ENCODE measurements around the gene CLK3.
A peak's percentile ranks its signal among the peaks of the same experiment; 100 is the strongest.

CLK3 gene

DNA sequence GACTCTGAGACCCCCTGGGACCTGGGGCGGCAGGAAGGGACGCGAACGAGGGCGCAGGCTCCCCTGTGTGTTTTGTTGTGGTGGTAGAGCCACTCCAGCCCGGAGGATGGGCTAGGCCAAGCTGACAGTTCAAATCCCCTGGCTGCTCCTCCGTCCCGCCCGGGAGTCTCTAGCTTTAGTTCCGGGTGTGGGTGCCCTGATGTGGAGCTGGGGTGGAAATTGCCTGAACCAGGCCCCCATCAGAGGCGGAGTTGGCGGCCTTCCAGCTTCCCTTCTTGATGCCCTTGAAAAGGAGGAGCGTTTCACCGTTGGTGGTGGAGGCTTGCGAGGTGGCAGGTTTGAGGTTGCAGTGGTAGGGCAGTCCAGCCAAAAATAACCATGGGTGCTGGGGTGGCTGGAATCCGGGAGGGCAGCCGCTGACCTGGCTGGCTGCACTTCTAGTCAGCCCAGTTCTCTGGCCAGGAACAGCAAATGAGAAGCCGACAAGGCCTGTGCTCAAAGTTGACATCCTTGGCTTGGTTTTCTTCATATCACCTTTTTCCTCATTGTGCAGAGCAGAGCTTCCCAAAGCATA is 817 bp downstream of the CLK3 start:
- no peaks in the 10 kb centered on the region for H3K27me3 ChIP-seq (ENCODE audit: insufficient read depth, poor library complexity, severe bottlenecking)
- DNase-seq (ENCODE audit: low spot score) (no peak), ATAC-seq (ENCODE audit: low read depth) (no peak)
- H3K4me1 ChIP-seq (ENCODE audit: insufficient read depth, poor library complexity, severe bottlenecking) = peaks cover 8% of the 10 kb centered on the region
- H3K4me3 ChIP-seq (ENCODE audit: severe bottlenecking) = peak overlapping the region; percentile 70
- peak overlapping the region; percentile 73 for H3K27ac ChIP-seq (ENCODE audit: poor library complexity, severe bottlenecking)
- H3K9me3 ChIP-seq (ENCODE audit: severe bottlenecking) = no peaks in the 10 kb centered on the region
- TF ChIP-seq, protein P1, sequence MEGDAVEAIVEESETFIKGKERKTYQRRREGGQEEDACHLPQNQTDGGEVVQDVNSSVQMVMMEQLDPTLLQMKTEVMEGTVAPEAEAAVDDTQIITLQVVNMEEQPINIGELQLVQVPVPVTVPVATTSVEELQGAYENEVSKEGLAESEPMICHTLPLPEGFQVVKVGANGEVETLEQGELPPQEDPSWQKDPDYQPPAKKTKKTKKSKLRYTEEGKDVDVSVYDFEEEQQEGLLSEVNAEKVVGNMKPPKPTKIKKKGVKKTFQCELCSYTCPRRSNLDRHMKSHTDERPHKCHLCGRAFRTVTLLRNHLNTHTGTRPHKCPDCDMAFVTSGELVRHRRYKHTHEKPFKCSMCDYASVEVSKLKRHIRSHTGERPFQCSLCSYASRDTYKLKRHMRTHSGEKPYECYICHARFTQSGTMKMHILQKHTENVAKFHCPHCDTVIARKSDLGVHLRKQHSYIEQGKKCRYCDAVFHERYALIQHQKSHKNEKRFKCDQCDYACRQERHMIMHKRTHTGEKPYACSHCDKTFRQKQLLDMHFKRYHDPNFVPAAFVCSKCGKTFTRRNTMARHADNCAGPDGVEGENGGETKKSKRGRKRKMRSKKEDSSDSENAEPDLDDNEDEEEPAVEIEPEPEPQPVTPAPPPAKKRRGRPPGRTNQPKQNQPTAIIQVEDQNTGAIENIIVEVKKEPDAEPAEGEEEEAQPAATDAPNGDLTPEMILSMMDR (IDR thresholded peaks at IDR 0.05; ENCODE audit: poor library complexity, severe bottlenecking) = no peak
- H3K36me3 ChIP-seq (ENCODE audit: low read depth) = peaks cover 27% of the 10 kb centered on the region

DNA sequence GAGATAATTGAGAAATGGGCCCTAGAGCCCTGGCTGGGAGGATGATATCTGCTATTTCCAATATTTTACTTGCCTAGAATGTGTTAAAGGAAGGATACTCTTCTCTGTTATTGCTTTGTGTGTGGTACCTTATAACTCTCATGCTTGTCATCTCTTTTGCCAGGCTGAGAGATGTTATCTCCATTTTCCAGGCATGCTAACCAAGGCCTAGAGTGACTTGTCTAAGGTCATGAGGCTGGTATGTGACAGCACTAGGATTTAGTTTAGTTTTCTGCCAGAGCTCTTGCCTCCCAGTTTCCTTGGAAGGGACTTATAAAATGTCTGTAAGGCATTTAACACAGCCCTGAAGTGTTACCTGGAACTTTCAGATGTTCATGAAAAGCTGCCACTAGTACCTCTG is 1.4 kb downstream of the CLK3 start:
- Histone ChIP-seq H3K27ac (ENCODE audit: poor library complexity, severe bottlenecking) (peak overlapping the region; percentile 73), H3K4me1 (ENCODE audit: insufficient read depth, poor library complexity, severe bottlenecking) (peaks cover 8% of the 10 kb centered on the region), H3K36me3 (ENCODE audit: low read depth) (peaks cover 33% of the 10 kb centered on the region), H3K9me3 (ENCODE audit: severe bottlenecking) (no peaks in the 10 kb centered on the region), H3K4me3 (ENCODE audit: severe bottlenecking) (peak overlapping the region; percentile 70), H3K27me3 (ENCODE audit: insufficient read depth, poor library complexity, severe bottlenecking) (no peaks in the 10 kb centered on the region)
- TF ChIP-seq, protein P1 (IDR thresholded peaks at IDR 0.05; ENCODE audit: poor library complexity, severe bottlenecking) = no peak
- DNase-seq (ENCODE audit: low spot score) (no peak), ATAC-seq (ENCODE audit: low read depth) (no peak)

- no peak for DNase-seq (ENCODE audit: low spot score)
- H3K27me3 ChIP-seq (ENCODE audit: insufficient read depth, poor library complexity, severe bottlenecking) = no peaks in the 10 kb centered on the region
- H3K27ac ChIP-seq (ENCODE audit: poor library complexity, severe bottlenecking) = no peak overlapping the region
- H3K4me1 ChIP-seq (ENCODE audit: insufficient read depth, poor library complexity, severe bottlenecking) = peaks cover 8% of the 10 kb centered on the region
- TF ChIP-seq, protein P1 (IDR thresholded peaks at IDR 0.05; ENCODE audit: poor library complexity, severe bottlenecking) = no peak
- no peak for ATAC-seq (ENCODE audit: low read depth)
- peaks cover 53% of the 10 kb centered on the region for H3K36me3 ChIP-seq (ENCODE audit: low read depth)
- no peaks in the 10 kb centered on the region for H3K9me3 ChIP-seq (ENCODE audit: severe bottlenecking)
- H3K4me3 ChIP-seq (ENCODE audit: severe bottlenecking) = no peak overlapping the region
Observed at GRCh38 chr15:74618841-74619596, 3.4 kb downstream of the CLK3 start.

DNA sequence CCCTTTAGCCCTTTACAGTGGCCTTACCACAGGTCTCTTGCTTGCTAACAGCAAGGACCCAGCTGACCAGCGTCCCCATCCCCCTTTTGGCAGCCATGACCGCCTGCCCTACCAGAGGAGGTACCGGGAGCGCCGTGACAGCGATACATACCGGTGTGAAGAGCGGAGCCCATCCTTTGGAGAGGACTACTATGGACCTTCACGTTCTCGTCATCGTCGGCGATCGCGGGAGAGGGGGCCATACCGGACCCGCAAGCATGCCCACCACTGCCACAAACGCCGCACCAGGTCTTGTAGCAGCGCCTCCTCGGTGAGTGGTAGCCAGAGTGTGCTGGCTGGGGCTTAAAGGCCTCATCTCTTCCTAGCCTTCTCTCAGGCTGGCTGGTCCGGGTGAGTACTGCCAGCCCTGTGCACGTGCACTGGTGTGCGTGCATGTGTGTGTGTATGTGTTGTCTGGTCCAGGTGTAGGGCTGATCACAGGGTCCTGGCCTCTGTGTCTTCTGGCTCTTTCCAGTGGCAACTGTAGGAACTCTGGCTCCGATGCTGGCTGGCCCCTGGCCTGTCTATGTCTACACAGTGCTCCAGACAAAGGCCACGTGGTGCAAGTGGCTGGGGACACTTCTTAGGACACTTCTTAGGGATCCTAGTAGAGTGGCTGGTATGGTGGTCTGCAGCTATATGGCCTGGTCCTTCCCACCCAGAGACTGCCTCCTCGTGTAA is 4.4 kb downstream of the CLK3 start:
- peaks cover 64% of the 10 kb centered on the region for H3K36me3 ChIP-seq (ENCODE audit: low read depth)

More for the DNA sequence above, 4.4 kb downstream of the CLK3 start:
- no peak for ATAC-seq (ENCODE audit: low read depth)
- H3K4me3 ChIP-seq (ENCODE audit: severe bottlenecking) = no peak overlapping the region
- H3K27ac ChIP-seq (ENCODE audit: poor library complexity, severe bottlenecking) = no peak overlapping the region
- H3K27me3 ChIP-seq (ENCODE audit: insufficient read depth, poor library complexity, severe bottlenecking) = no peaks in the 10 kb centered on the region
- H3K4me1 ChIP-seq (ENCODE audit: insufficient read depth, poor library complexity, severe bottlenecking) = peaks cover 8% of the 10 kb centered on the region
- TF ChIP-seq, protein P1 (IDR thresholded peaks at IDR 0.05; ENCODE audit: poor library complexity, severe bottlenecking) = no peak
- no peak for DNase-seq (ENCODE audit: low spot score)
- H3K9me3 ChIP-seq (ENCODE audit: severe bottlenecking) = no peaks in the 10 kb centered on the region
